Measurements from ENCODE around the gene OS9.
"Not testable (repeated sequence)": the region's sequence is repeated elsewhere in the genome, so short reads cannot be mapped to it uniquely, and the experiment has no call there.

Gene OS9, protein sequence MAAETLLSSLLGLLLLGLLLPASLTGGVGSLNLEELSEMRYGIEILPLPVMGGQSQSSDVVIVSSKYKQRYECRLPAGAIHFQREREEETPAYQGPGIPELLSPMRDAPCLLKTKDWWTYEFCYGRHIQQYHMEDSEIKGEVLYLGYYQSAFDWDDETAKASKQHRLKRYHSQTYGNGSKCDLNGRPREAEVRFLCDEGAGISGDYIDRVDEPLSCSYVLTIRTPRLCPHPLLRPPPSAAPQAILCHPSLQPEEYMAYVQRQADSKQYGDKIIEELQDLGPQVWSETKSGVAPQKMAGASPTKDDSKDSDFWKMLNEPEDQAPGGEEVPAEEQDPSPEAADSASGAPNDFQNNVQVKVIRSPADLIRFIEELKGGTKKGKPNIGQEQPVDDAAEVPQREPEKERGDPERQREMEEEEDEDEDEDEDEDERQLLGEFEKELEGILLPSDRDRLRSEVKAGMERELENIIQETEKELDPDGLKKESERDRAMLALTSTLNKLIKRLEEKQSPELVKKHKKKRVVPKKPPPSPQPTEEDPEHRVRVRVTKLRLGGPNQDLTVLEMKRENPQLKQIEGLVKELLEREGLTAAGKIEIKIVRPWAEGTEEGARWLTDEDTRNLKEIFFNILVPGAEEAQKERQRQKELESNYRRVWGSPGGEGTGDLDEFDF

DNA sequence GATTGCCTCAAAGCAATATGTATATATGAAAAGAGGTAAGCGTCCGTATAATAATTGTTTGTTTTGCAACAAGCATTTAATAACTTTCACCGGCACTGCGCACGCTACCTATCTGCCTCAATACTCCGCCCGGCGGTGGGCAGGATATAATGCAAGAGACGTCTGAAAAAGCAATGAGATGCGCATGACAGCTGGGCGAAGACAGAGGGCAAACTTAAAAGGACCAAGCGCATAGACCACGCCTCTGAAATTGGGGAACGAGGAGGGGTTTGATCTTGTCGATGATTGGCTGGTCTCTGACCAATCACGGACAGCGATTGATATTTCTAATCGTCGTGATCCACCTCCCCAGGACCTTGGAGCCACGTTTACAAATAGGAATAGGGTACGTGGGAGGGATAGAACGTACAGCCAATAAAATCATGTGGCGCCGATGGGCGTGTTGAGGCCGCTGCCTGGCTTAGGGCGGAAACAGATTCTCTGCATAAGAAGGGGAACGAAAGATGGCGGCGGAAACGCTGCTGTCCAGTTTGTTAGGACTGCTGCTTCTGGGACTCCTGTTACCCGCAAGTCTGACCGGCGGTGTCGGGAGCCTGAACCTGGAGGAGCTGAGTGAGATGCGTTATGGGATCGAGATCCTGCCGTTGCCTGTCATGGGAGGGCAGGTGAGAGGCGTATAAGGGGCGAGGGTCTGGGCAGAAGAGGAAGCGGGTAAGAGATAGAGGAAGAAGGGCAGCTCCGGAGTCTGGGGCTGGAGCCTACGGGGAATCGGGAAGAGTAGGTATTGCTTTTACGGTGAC is at the start of gene OS9:
Gene OS9, plus strand, starts transcription at position 474 of the 800 bp plus-strand sequence. Its CDS starts 30 bp downstream, at position 504.
- peak; percentile 100 for DNase-seq

- DNase-seq: not testable (repeated sequence)
Measured at GRCh38 chr12:57645990-57646658, 47.8 kb upstream of the OS9 start.

GRCh38 chr12:57646659-57647049 is 47.3 kb upstream of the OS9 start:
- not testable (repeated sequence) for DNase-seq

DNA sequence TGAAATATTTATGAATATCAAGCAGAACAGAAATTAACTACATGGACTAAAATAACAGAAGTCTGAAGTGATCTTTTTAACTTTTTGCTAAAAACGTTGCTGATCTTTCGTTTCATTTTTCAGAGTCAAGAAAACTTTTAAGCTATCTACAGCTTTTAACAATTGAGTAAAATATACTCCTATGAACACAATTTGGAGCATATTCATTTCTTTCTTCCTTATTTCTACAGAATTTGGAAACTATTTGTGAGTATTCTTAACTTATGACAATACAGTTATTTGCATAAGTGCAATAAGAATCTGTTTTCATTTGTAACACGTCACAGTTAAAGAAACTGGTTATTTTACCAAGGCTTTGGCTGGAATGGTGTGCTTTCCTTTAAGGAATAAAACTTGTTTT is 39.9 kb upstream of the OS9 start:
- no peak for DNase-seq

DNA sequence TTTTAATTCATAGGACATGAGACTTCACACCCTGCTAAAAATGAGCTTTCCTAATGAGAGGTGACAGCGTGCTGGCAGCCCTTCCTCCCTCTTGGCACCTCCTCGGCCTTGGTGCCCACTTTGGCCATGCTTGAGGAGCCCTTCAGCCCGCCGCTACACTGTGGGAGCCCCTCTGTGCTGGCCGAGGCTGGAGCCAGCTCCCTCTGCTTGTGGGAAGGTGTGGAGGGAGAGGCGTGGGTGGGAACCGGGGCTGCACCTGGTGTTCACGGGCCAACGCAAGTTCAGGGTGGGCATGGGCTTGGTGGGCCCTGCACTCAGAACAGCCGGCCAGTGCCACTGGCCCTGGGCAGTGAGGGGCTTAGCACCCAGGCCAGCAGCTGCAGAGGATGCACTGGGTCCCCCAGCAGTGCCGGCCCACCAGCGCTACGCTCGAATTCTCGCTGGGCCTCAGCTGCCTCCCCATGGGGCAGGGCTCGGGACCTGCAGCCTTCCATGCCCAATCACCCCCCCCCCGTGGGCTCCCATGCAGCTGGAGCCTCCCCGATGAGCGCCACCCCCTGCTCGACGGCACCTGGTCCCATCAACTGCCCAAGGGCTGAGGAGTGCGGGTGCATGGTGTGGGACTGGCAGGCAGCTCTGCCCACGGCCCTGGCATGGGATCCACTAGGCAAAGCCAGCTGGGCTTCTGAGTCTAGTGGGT is 38.2 kb upstream of the OS9 start:
- DNase-seq: no peak

DNA sequence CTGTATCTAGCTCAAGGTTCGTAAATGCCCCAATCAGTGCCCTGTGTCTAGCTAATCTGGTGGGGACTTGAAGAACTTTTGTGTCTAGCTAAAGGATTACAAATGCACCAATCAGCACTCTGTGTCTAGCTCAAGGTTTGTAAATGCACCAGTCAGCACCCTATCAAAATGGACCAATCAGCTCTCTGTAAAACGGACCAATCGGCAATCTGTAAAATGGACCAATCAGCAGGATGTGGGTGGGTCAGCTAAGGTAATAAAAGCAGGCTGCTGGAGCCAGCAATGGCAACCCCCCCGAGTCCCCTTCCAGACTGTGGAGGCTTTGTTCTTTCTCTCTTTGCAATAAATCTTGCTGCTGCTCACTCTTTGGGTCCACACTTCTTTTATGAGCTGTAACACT is 37.5 kb upstream of the OS9 start:
- not testable (repeated sequence) for DNase-seq

DNA sequence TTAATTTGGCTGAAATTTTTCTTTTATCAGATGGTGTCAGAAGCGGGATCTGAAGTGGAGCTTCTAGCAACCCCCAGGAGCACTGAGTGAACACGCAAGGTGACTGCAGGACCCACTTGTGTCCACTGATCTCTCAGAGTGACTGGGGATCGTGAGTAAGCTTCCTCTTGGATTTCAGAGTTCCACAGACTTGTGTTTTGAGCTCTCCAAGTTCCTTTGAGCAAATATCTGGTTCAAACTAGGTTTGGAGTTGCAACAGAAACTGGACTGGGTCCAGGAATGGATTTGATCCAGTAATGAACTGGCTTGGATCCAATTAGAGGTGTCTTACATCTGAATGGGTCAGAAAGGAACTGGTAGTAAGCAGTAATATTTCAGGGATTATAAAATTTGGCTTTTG is 36.2 kb upstream of the OS9 start:
- DNase-seq: no peak

- no peak for DNase-seq
Measured at GRCh38 chr12:57658890-57659289, 35.0 kb upstream of the OS9 start.

GRCh38 chr12:57661376-57661775 is 32.6 kb upstream of the OS9 start:
- no peak for DNase-seq

DNA sequence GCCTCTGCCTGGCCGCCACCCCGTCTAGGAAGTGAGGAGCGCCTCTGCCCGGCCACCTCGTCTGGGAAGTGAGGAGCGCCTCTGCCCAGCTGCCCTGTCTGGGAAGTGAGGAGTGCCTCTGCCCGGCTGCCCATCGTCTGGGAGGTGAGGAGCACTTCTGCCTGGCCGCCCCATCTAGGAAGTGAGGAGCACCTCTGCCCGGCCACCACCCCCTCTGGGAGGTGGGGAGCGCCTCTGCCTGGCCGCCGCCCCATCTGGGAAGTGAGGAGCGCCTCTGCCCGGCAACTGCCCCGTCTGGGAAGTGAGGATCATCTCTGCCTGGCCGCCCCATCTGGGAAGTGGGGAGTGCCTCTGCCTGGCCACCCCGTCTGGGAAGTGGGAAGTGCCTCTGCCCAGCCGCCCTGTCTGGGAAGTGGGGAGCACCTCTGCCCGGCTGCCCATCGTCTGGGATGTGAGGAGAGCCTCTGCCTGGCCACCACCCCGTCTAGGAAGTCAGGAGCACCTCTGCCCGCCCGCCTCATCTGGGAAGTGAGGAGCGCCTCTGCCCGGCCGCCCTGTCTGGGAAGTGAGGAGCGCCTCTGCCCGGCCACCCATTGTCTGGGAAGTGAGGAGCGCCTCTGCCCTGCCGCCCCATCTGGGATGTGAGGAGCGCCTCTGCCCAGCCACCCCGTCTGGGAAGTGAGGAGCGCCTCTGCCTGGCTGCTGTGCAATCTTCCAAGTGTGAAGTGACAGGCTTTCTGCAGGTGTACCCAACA is 28.7 kb upstream of the OS9 start:
- DNase-seq: not testable (repeated sequence)

GRCh38 chr12:57666897-57667296 is 27.0 kb upstream of the OS9 start:
- DNase-seq: no peak

DNA sequence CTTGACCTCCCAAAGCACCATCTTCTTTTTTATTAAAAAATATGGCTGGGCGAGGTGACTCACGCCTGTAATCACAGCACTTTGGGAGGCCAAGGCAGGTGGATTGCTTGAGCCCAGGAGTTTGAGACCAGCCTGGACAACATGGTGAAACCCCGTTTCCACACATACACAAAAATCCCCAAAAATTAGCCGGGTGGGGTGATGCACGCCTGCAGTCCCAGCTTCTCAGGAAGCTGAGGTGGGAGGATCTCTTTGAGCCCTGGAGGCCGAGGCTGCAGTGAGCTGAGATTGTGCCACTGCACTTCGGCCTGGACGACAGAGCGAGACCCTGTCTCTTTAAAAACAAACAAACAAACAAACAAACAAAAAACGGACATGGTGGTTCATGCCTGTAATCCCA is 24.2 kb upstream of the OS9 start:
- DNase-seq: not testable (repeated sequence)

- DNase-seq: not testable (repeated sequence)
Measured at GRCh38 chr12:57671811-57672210, 22.1 kb upstream of the OS9 start.

GRCh38 chr12:57672801-57673200 is 21.1 kb upstream of the OS9 start:
- no peak for DNase-seq

DNA sequence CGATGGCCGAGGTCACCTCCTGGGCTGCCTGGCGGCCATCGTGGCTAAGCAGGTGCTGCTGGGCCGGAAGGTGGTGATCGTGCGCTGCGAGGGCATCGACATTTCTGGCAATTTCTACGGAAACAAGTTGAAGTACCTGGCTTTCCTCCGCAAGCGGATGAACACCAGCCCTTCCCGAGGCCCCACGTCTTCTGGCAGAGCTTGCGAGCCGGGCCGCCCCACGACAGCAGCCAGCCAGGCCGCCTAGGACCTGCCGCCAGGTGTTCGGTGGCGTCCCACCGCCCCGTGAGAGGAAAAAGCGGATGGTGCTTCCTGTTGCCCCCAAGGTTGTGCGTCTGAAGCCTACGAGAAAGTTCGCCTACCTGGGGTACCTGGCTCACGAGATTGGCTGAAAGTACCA is 19.2 kb upstream of the OS9 start:
- no peak for DNase-seq

GRCh38 chr12:57677947-57678346 is 16.0 kb upstream of the OS9 start:
- DNase-seq: not testable (repeated sequence)

GRCh38 chr12:57679697-57680096 is 14.2 kb upstream of the OS9 start:
- no peak for DNase-seq

DNA sequence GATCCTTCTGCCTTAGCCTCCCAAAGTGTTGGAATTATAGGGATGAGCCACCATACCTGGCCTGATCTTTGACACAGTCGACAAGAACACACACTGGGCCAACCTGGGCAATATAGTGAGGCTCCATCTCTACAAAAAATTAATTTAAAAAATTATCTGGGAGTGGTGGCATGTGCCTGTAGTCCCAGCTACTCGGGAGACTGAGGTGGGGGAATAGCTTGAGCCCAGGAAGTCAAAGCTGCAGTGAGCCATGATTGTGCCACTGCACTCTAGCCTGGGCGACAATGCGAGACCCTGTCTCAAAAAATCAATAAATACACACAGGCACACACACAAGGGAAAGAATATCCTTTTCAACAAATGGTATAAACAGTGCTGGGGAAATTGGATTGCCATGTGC is 6.1 kb upstream of the OS9 start:
- no peak for DNase-seq

GRCh38 chr12:57688931-57689330 is 5.0 kb upstream of the OS9 start:
- DNase-seq: no peak

- no peak for DNase-seq
Measured at GRCh38 chr12:57692500-57692899, 1.4 kb upstream of the OS9 start.

DNA sequence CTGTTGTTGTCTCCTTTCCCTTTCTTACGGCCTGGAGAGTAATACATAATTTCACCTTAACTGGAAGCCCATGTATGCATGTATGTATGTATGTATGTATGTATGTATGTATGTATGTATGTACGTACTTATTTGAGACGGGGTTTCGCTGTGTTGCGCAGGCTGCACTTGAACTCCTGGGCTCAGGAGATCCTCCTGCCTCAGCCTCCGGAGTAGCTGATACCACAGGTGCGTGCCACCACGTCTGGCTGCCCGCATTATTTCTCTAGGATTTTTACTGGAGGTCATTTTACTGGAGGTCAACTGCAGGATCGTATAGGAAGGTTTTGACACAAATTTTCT is 644 bp upstream of the OS9 start:
- DNase-seq: no peak

Data from CD4-positive, alpha-beta T cell treated with Interleukin-21 for 1 hour (primary cell).